Hepatocyte (in vitro differentiated cells): Measurements from ENCODE around the gene DBF4.

Experiments used
- CTCF ChIP-seq: fragments of 200-600 bp; sonication (generic); IDR thresholded peaks from 2 replicates; pipeline ENCODE4 v1.5.1; 2016; ENCODE audit warnings: antibody characterized with exemption, mild to moderate bottlenecking; ENCODE audit not compliant: poor library complexity
- EZH2phosphoT487 ChIP-seq: fragments of 200-600 bp; sonication (generic); IDR thresholded peaks from one replicate; pipeline ENCODE4 v1.6.1; 2018; ENCODE audit warnings: antibody characterized with exemption, mild to moderate bottlenecking, low read depth, moderate library complexity; ENCODE audit not compliant: unreplicated experiment, severe bottlenecking

GRCh38 chr7:87878208-87878735 lies 2.0 kb downstream of the DBF4 start:
- TF ChIP-seq CTCF (no peak), EZH2phosphoT487 (no peak)
